ENCODE results near the gene MLLT11.

The MLLT11 gene, protein sequence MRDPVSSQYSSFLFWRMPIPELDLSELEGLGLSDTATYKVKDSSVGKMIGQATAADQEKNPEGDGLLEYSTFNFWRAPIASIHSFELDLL

DNA sequence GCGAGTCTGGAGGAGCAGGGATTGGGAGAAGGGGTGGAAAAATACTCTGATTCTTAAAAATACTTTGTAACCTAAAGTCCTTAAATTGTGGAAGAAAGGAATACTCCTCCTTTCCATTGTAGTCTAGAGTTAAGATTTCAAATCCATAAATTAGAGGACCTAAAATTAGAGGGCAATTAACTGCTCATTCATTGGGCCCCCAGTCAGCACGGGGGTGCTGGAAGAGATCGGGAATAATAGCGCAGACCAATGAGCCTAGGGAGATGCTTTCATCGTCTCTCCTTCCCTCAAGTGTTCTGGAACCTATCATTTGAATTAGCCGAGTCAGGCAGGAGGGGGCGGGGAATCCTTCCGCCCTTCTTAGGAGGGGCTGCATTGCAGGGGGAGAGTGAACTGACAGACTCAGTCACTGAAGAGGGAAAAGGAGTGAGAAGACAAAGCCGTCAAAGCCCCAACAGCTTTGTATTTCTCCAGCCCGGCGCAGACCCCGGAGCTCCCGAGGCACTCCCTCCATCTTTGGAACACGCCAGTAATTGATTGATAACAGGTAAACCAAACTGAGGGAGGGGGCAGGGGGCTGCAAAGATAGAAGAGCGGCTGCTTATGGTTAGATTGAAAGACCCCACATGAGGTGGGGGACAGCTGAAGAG is at the start of gene MLLT11:
Gene MLLT11 (plus strand): TSS at position 391 of the 650 bp plus-strand sequence. CDS start 6,828 bp downstream, outside the sequence.
- peak; percentile 85 for DNase-seq (ENCODE audit: low spot score)

- no peak for DNase-seq (ENCODE audit: low spot score)
These were observed 48.9 kb upstream of the MLLT11 start for GRCh38 chr1:151011154-151011850.

GRCh38 chr1:151012684-151013471 is 47.3 kb upstream of the MLLT11 start:
- DNase-seq (ENCODE audit: low spot score) = no peak

GRCh38 chr1:151013518-151013917 is 46.7 kb upstream of the MLLT11 start:
- no peak for DNase-seq (ENCODE audit: low spot score)

GRCh38 chr1:151024540-151025146 is 35.6 kb upstream of the MLLT11 start:
- peak; percentile 87 for DNase-seq (ENCODE audit: low spot score)

- no peak for DNase-seq (ENCODE audit: low spot score)
These were observed 33.7 kb upstream of the MLLT11 start for GRCh38 chr1:151026460-151026859.

- no peak for DNase-seq (ENCODE audit: low spot score)
These were observed 28.0 kb upstream of the MLLT11 start for GRCh38 chr1:151032164-151032563.

- no peak for DNase-seq (ENCODE audit: low spot score)
These were observed 25.0 kb upstream of the MLLT11 start for GRCh38 chr1:151035167-151035566.

DNA sequence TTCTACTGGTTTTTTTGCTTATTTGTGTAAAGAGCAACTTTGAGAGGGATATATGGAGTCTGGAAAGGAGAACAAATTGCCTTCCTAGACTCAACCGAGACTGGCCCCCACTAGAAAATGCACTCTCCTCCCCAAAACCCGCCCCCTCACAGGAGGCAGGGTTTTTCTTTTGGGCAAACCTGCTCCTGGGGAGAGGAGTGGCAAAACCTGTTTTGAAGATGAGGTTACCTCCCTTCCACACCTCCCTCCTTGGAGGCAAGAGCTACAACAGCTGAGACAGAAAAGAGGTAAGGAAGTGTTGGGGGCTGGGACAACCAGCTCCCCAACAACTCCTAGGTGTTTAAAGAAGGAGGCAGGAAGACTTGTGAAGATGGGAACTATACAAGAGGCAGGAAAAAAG is 23.8 kb upstream of the MLLT11 start, which contains the start of gene BNIPL:
Gene BNIPL (plus strand): TSS at position 231 of the 400 bp plus-strand sequence. CDS start 140 bp downstream, at position 371.
- no peak for DNase-seq (ENCODE audit: low spot score)

- no peak for DNase-seq (ENCODE audit: low spot score)
These were observed 23.2 kb upstream of the MLLT11 start for GRCh38 chr1:151037032-151037431.

DNA sequence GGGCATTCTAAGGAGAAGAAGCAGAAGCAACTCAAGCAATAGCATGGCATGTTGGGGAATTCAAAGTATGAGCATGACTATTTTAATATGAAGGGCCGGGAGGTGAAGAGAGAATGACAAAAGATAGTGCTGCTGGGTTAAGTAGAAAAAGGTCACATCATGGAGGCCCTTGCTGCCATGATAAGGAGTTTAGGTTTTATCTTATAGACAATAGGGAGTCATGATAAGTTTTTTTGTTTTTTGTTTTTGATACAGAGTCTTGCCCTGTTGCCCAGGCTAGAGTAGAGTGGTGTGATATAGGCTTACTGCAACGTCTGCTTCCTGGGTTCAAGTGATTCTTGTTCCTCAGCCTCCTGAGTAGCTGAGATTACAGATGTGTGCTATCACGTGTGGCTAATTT is 20.7 kb upstream of the MLLT11 start:
- no peak for DNase-seq (ENCODE audit: low spot score)

- DNase-seq (ENCODE audit: low spot score) = no peak
These were observed 17.0 kb upstream of the MLLT11 start for GRCh38 chr1:151043163-151043562.

DNA sequence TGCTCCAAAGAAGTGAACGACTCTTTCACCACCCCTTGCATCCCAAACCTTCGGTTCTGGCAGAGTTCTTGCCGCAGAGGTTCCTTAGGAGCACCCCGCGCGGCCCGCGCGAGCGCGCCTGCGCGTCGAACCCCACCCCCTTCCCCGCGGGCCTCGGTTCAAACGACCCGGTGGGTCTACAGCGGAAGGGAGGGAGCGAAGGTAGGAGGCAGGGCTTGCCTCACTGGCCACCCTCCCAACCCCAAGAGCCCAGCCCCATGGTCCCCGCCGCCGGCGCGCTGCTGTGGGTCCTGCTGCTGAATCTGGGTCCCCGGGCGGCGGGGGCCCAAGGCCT is 12.6 kb upstream of the MLLT11 start, which contains the start of gene C1orf56:
Gene C1orf56 (plus strand): TSS at position 161 of the 334 bp plus-strand sequence. CDS start 97 bp downstream, at position 258.
- DNase-seq (ENCODE audit: low spot score) = peak; percentile 72

DNA sequence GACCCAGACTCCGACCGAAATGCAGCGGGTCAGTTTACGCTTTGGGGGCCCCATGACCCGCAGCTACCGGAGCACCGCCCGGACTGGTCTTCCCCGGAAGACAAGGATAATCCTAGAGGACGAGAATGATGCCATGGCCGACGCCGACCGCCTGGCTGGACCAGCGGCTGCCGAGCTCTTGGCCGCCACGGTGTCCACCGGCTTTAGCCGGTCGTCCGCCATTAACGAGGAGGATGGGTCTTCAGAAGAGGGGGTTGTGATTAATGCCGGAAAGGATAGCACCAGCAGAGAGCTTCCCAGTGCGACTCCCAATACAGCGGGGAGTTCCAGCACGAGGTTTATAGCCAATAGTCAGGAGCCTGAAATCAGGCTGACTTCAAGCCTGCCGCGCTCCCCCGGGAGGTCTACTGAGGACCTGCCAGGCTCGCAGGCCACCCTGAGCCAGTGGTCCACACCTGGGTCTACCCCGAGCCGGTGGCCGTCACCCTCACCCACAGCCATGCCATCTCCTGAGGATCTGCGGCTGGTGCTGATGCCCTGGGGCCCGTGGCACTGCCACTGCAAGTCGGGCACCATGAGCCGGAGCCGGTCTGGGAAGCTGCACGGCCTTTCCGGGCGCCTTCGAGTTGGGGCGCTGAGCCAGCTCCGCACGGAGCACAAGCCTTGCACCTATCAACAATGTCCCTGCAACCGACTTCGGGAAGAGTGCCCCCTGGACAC is 12.1 kb upstream of the MLLT11 start:
- DNase-seq (ENCODE audit: low spot score) = peak; percentile 70

DNA sequence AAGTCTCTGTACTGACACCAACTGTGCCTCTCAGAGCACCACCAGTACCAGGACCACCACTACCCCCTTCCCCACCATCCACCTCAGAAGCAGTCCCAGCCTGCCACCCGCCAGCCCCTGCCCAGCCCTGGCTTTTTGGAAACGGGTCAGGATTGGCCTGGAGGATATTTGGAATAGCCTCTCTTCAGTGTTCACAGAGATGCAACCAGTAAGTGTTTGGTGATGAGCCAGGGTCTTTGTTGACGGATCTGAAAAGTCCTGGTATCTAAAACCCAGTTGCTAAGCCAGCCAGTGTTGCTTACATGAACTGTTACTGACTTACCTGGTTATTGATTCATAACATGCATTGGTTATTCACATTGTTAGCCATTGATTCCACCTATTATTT is 11.6 kb upstream of the MLLT11 start:
- DNase-seq (ENCODE audit: low spot score) = no peak

- no peak for DNase-seq (ENCODE audit: low spot score)
These were observed 10.7 kb upstream of the MLLT11 start for GRCh38 chr1:151049458-151049857.

DNA sequence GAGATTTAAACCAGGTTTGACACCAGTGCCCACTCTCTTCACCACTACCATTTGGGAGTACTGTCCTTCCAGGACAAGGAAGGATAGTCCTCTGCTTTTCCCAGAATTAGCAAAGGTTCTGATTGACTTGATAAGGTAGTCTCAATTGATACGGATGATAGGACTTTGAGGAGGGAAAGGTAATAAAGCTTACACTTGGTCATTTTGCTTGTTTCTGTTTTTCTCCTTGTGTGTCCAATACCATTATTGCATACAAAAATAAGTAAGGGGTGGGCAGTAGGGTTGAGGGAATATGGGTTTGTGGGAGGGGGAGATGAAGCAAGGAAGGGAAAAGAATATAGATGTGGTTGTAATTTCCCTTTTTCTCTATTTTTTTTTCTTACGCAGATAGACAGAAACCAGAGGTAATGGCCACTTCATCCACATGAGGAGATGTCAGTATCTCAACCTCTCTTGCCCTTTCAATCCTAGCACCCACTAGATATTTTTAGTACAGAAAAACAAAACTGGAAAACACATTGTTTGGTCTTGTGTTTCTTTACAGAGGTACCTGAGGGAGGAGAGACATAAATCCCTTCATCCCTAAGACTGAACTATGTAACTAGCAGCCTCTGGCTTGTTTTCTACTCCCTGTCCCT is 10.0 kb upstream of the MLLT11 start:
- DNase-seq (ENCODE audit: low spot score) = no peak

DNA sequence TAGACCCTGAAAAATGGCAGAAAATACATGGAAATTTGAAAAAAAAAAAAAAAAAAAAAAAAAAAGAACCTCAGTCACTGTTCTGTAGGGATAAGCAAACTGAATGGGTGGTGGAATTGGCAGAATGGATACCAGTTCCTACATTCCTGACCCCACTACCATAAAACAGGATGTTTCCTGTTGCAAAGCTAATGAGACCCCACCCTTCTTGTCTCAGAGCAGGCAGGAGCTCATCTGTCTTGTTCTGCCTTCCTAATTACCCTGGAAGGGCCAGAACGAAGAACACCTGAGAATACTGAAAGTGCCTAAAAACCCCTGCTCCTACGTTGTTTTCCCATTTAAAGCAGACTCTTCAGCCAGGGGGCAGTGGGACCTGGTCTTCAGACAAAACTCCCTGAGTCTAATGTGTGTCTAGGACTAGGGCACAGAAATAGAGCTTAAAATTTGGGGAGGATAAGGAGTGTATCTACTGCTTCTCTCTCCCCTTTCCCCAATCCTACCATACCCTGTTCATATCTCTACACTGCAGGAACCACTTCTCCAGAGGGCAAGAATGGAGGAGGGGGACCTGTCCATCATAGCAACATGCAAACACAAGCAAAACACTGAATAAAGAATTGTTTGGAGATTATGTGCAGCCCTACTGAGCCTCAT is 8.7 kb upstream of the MLLT11 start:
- DNase-seq (ENCODE audit: low spot score) = no peak

DNA sequence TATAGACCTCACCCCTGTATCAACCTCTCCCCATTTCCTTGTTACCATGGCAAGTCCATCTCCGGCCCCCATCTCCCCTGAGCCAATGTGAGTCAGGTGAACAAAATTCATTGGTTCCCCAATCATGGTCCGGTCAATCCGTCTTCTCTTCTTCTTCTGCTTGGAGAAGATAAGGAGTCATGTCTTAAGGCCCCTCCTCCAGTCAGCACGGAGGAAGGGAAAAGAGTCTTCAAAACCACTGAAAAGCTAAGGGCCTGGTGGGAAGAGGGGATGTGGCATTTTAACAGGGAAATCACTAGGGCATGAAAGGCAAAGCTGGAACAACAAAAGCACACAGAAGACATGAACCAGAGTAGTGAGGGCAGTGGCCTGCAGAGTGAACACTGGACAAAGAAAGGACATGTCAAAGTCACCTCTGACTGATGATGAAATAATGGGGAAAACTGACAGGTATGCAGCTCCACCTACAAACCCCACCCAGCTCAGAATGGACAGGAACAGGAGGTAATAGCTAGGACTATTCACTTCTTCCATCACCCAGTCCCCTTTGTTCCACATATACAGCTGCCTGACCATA is 5.1 kb upstream of the MLLT11 start:
- DNase-seq (ENCODE audit: low spot score) = no peak

DNA sequence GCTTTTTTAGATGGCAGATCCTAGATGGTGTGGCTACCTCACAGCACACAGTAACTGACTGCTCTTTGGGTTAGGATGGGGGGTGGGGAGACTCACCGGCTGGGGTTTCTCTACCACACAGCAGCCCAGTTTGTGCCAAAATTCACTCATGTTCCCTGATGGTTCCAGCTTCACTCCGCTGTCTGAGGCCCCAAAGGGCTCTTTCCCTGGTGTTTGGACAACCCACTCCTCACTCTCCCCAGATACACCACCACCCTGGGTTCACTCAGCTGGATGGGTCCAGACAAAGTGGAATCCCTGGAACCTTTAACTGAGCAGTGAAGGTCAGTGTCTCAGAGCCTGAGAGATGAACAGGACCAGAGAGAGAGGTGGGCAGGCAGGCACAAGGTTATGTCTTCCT is 4.6 kb upstream of the MLLT11 start:
- no peak for DNase-seq (ENCODE audit: low spot score)
